Measurements from ENCODE around the gene ANKRD6.

The ANKRD6 gene

GRCh38 chr6:89566008-89566800 is 133.3 kb downstream of the ANKRD6 start:
- DNase-seq = no peak

DNA sequence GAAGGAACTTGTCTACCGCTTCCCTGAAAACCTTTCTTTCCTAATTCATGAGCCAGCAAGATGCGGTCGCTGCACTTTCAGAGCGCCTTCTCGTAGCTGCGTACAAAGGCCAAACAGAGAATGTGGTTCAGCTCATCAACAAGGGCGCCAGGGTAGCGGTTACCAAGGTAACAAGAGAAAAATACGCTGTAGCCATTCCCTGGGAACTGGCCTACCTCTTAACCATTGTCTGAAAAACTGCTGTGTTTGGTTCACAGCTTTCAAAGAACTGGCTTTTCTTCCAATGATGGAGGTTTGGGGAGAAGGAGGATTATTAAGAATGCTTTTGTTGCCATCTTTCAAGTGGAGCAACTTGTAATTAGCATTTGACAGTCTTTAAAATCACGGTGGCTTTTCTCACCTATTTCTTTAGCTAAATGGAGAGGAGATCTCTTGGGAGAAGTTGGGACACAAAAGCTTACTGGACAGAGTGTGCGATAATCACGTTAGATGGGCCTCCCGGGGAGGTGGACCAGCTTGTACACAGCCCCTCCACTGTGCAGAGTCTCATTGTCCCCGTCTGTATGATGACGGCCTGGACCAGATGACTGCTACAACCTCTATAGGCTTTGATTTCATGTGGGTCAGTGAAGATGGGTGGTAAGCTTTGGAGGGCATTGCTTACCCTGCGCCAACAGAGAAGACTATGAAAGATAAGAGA is 134.1 kb downstream of the ANKRD6 start:
- DNase-seq = peak; percentile 64

DNA sequence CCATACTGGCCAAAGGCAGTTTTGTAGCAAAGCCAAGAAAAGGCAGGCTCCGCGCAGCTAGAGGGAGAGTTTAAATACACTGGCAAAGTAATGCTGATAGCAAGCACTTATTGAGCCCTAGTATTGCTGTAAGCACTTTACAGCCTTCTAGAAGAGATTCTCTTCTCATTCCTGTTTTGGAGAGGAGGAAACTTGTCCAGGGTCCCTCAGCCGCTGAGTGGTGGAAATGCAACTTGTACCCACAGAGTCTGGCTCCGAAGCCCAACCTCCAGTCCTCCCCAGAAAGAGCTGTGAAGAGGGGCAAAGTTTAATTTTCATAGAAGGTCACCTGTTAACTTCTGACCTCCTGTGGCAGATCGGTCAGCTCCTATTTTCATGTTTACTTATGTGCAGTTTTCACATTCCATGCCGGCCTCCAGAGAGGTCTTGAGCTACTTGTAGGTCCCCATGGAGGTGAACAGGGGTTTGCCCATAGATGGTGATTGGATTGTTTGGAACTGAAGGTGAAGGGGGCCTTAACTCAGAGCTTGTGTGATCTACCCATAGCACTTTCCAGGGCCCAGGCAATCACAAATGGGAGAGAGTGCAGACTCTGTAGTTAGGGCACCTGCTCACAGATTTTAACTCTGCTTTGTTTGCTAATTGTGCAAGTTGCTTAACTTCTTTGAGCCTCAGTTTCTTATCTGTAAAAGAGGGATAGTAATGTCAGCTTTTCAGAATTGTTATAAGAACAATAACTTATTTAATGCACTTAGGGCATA is 134.9 kb downstream of the ANKRD6 start:
- peak; percentile 23 for DNase-seq

DNA sequence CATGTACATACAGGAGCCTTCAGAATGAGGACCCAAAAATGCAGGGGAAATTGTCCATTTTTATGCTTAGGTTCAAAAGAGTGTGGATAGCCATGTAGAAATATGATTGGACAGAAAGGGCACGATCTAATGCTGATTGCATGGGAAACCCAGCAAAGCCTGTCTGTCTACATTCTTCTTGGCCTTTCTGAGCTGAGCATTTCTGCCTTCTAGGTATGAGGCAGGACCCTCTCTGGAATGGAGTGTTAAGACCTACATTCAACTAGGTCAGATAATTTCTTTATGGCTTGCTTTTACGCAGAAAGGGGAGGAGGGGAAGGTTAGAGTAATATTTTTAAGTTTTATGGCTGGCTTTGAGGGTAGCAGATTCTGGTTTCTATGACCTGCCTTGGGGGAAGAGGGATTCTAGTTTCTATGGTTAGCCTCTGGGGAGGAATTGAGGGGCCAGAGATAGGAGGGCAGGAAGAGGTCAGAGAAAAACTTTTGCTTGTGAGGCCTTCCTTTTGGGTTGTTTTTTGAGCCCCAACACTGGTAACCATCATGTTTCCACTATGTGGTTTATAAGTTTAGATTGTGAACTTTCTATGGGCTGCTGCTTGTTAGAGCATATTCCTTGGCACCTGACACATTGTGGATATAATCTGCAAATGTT is 142.1 kb downstream of the ANKRD6 start:
- no peak for DNase-seq

GRCh38 chr6:89575562-89575960 is 142.6 kb downstream of the ANKRD6 start:
- no peak for DNase-seq

DNA sequence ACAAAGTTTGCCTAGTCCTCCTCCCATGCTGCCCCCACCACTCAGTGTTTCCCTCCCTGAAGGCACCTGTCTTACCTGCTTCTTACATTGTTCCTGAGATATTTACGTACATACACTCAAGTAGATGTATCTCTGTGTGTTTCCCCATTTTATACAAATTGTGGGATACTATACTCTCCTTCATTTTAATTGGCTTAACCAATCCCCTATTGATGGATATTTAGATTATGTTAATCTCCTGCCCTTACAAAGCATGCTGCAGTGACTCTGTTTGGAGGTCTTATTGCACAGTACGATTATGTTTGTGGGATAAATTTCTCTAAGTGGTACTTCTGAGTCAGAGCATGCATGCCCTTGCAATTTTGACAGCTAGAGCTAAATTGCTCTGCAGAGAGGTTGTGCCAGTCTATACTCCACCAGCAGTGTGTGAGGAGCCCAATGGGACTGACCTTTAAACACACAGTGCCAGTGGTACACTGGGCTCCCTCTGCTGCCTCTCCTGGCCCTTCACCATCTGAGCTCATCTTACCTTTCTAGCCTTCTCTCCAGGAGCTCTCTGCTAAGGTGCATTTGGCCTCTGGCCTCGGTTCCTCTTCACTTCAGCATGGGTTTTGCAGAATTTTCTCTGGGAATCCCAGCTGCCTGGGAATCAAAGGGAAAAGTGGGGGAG is 148.2 kb downstream of the ANKRD6 start:
- peak; percentile 79 for DNase-seq

- peak; percentile 48 for DNase-seq
Measured at GRCh38 chr6:89581689-89582088, 148.7 kb downstream of the ANKRD6 start.

GRCh38 chr6:89582669-89583325 is 149.8 kb downstream of the ANKRD6 start:
- peak; percentile 43 for DNase-seq

DNA sequence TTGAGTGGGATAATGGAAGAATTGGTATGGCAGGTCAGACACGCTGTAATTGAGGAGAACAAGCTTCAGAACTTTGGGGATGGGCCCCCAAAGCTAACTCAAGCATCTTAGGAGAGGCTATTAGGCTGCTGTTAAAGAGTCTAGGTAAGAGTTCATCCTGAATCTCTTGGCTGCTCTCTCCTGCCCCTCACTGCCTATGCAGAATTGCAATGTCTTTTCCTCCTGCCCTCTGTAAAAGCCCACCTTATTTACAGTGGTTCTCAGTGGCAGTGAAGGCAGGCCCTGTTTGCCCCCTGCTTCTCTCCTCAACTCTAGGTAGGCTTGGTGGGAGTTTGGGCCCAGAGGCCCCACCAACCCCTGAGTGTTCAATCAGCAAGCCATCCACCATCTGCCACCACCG is 150.6 kb downstream of the ANKRD6 start:
- DNase-seq = no peak

DNA sequence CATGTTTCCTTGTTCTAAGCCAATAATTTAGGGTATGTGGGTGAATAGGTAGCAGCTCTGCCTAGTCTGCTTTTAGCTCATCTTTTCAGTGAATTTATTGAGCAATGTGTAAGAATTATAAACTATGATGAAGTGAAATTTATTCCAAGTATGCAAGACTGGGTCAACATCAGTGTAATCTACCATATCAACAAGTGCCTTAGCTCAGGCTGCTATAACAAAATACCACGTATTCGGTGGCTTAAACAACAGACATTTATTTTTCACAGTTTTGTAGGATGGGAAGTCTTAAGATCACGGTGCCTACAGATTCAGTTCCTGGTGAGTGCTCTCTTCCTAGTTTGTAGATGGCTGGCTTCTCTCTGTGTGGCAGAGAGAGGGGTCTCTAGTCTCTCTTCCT is 151.6 kb downstream of the ANKRD6 start:
- DNase-seq = no peak

DNA sequence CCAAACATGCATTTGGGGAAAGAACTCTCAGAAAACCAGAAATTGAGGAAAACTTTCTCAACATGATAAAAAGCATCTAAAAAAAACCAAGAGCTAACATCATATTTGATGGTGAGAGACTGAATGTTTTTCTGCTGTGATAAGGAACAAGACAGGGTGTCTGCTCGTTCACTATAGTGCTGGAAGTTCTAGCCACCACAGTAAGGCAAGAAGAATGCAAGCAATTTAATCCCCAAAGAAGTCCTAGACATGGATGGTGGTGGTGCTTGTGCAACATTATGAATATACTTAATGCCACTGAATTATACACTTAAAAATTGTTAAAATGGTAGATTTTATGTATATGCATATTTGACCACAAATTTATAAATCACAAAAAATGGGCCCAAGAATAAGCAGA is 152.2 kb downstream of the ANKRD6 start:
- DNase-seq = no peak

DNA sequence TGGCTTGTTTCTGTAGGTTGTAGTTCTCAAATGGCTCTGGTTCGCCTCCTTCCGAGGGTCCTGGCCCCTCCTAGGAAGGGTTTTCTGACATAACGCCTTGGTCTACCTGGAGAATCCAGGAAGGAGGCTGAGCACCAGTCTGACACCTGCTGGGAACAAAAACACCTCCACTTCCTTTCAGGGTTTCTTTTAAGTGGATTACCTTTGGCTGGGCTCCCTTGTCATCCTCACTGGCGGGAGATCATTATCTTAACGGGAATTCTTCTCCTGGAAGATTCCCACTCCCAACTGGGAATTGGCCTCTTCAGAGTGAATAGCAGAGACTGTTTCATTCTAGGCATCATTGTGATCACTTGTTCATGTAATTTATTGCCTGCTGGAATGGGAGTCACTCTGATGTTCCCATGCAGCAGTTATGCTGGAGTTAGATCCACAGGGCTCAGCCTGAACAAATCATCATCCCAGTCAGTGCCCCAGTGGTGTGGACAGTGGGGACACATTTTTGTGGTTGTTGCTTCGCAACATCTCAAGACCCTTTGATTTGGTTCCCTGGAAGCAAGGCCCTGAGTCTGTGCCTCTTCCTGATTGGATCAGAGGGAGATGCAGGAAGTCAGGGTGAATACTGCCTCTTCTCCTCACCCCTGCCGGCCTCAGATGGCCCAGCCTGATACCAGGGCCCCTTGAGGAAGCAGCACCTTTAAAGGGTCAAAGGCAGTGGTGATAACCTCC is 156.5 kb downstream of the ANKRD6 start:
- no peak for DNase-seq

- no peak for DNase-seq
Measured at GRCh38 chr6:89590133-89590532, 157.2 kb downstream of the ANKRD6 start.

DNA sequence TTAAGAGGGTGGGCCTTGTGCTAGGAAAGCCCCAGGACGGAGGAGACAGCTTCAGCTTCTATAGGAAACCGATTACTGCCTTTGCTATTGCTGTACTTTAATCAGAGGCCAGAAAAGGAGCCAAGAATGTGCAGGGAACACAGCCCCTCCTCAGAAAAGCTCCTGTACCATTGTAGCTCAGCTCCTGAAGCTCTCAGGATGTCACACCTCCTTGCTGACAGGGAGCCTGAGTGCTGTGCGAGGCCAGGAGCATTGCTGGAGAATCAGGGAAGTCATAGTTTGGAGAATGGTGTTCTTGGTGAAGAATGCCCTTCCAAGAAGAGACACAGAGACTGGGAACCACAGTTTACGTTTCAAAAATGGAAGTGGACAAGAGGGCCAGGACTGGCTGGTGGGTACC is 158.8 kb downstream of the ANKRD6 start:
- no peak for DNase-seq

DNA sequence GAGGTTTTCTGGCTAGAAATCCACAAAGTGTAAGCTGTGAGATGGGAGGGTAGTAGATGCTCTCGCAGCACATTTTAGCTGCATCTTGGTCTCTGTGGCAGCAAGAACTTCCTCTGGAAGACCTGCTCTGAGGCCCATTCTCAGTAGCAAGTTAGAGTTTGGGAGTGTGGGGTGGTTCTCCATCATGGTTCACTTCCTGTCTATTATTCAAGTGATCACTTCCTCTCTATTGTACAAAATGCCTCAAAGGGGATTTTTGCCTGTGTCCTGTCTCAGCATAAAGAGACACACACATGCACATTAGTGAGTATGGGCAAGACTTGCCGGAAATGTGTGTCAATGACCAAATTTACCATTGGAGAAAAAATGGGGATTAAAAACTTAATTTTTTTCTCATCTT is 163.1 kb downstream of the ANKRD6 start:
- no peak for DNase-seq

DNA sequence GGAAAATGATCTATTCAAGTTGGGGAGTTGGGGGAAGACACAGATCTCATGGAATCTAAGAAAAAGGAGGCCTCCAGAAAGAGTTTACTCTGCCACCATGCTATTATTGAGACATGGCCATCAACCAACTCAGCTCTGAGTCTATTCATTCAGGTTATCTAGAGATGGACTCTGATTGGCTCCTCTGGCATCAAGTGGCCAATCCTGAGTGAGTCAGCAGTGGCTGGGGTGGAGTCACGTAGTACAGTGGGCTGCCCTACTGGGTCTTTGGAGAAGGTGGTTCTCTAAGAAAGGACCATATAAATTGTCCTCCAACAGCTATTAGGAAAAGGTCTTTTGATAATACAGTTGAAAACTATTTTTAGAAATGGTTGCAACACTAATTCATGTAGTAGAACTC is 163.5 kb downstream of the ANKRD6 start:
- DNase-seq = no peak

GRCh38 chr6:89597372-89597771 is 164.4 kb downstream of the ANKRD6 start:
- DNase-seq = no peak

DNA sequence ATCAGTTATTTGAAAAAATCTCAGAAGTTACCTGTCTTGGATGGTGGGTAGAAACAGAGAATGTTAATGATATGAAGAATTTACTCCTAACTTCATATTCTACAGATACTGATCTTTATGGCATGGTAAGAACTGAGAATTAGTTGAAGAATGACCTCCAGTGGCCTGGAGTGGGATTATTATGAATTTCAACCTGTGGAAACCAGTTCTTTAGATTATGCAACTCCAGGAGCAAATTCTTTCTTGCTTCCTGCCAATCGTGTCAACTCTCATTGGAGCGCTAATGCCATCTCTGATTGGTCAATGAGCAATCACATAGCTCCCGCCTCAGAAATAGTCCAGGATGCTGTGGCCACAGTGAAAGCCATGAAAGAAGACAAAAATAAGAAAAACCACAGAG is 165.0 kb downstream of the ANKRD6 start:
- peak; percentile 18 for DNase-seq

GRCh38 chr6:89599727-89600126 is 166.8 kb downstream of the ANKRD6 start:
- no peak for DNase-seq

GRCh38 chr6:89602166-89602565 is 169.2 kb downstream of the ANKRD6 start:
- no peak for DNase-seq

- no peak for DNase-seq
Measured at GRCh38 chr6:89604653-89605052, 171.7 kb downstream of the ANKRD6 start.

Data from DMS79 treated with DMSO at 0.1 percent for 48 hours (cell line).